WTC11 (cell line): Measurements from ENCODE around the gene MAST4. TPM values are rescaled to one million over a fixed set of nuclear protein-coding genes. Genes with fewer than 3 reads are reported as not detected.

Experiments
- ATAC-seq: fragments of 200-7000 bp; cut with Tn5 transposase; 2 replicates; pipeline ENCODE4 v1.10.0; 2021; ENCODE audit warnings: mild to moderate bottlenecking, moderate library complexity
- CTCF ChIA-PET: fragments of 300-600 bp; sonication (Branson Sonifier 250); formaldehyde crosslinking; loops from one replicate; lab custom pipeline; 2021; ENCODE audit warnings: antibody characterized with exemption; lab: Charles Lee
- POLR2A ChIA-PET: fragments of 350-600 bp; sonication (Branson Sonifier 250); formaldehyde crosslinking; loops from one replicate; lab custom pipeline; 2021; ENCODE audit warnings: antibody characterized with exemption; lab: Charles Lee
- DNase-seq: peaks from one replicate; pipeline ENCODE4 v3.0.0; 2021; ENCODE audit warnings: low spot score
- H3K27ac Mint-ChIP-seq: 2 replicates; pipeline ENCODE4 v1.8.0; 2021; ENCODE audit warnings: mixed read lengths
- H3K27me3 Mint-ChIP-seq: 2 replicates; pipeline ENCODE4 v1.8.0; 2021; ENCODE audit warnings: low read depth, mild to moderate bottlenecking, moderate library complexity, mixed read lengths
- H3K36me3 Mint-ChIP-seq: 2 replicates; pipeline ENCODE4 v1.8.0; 2021; ENCODE audit warnings: mixed read lengths
- H3K4me1 Mint-ChIP-seq: 2 replicates; pipeline ENCODE4 v1.8.0; 2022; ENCODE audit warnings: mixed read lengths
- H3K4me3 Mint-ChIP-seq: 2 replicates; pipeline ENCODE4 v1.8.0; 2021; ENCODE audit warnings: mild to moderate bottlenecking, moderate library complexity, mixed read lengths
- H3K9me3 Mint-ChIP-seq: 2 replicates; pipeline ENCODE4 v1.8.0; 2021; ENCODE audit warnings: mixed read lengths
- ARID4B ChIP-seq: sonication (generic); formaldehyde crosslinking; IDR thresholded peaks from 2 replicates; pipeline ENCODE4 v1.8.0; 2023; ENCODE audit warnings: missing genetic modification reagents, mild to moderate bottlenecking, borderline replicate concordance
- CDX4 ChIP-seq: fragments of 250-450 bp; sonication (Bioruptor Pico); IDR thresholded peaks from 2 replicates; pipeline ENCODE4 v1.9.0; 2021; ENCODE audit warnings: moderate library complexity, mild to moderate bottlenecking, inconsistent platforms, borderline replicate concordance
- CREM ChIP-seq: sonication (generic); formaldehyde crosslinking; IDR thresholded peaks from 2 replicates; pipeline ENCODE4 v1.8.1; 2022; ENCODE audit warnings: mild to moderate bottlenecking, missing genetic modification reagents, moderate library complexity
- E2F4 ChIP-seq: sonication (generic); formaldehyde crosslinking; IDR thresholded peaks from 2 replicates; pipeline ENCODE4 v1.8.1; 2022; ENCODE audit warnings: low read depth, mild to moderate bottlenecking, moderate library complexity, missing genetic modification reagents, borderline replicate concordance
- ETV6 ChIP-seq: sonication (generic); formaldehyde crosslinking; IDR thresholded peaks from 2 replicates; pipeline ENCODE4 v1.8.1; 2022; ENCODE audit warnings: mild to moderate bottlenecking, missing genetic modification reagents
- FOXK1 ChIP-seq: sonication (generic); formaldehyde crosslinking; IDR thresholded peaks from 2 replicates; pipeline ENCODE4 v1.8.0; 2022; ENCODE audit warnings: mild to moderate bottlenecking, moderate library complexity, missing genetic modification reagents
- GTF2I ChIP-seq: fragments of 250-450 bp; sonication (Bioruptor Pico); conservative IDR thresholded peaks from 2 replicates; pipeline ENCODE4 v1.4.0; 2021; ENCODE audit warnings: mild to moderate bottlenecking
- MLX ChIP-seq: sonication (generic); formaldehyde crosslinking; IDR thresholded peaks from 2 replicates; pipeline ENCODE4 v1.8.1; 2023; ENCODE audit warnings: mild to moderate bottlenecking, missing genetic modification reagents, moderate library complexity
- MYBL2 ChIP-seq: sonication (generic); formaldehyde crosslinking; IDR thresholded peaks from 2 replicates; pipeline ENCODE4 v1.8.1; 2023; ENCODE audit warnings: mild to moderate bottlenecking, moderate library complexity, missing genetic modification reagents
- RORB ChIP-seq: fragments of 250-450 bp; sonication (Bioruptor Pico); IDR thresholded peaks from 2 replicates; pipeline ENCODE4 v1.9.0; 2021; ENCODE audit warnings: mild to moderate bottlenecking
- SP1 ChIP-seq: sonication (generic); formaldehyde crosslinking; conservative IDR thresholded peaks from 2 replicates; pipeline ENCODE4 v1.8.1; 2022; ENCODE audit warnings: missing genetic modification reagents
- TEAD4 ChIP-seq: sonication (generic); formaldehyde crosslinking; IDR thresholded peaks from 2 replicates; pipeline ENCODE4 v1.8.0; 2022; ENCODE audit warnings: mild to moderate bottlenecking, missing genetic modification reagents
- TP53 ChIP-seq: sonication (generic); formaldehyde crosslinking; IDR thresholded peaks from 2 replicates; pipeline ENCODE4 v1.8.1; 2023; ENCODE audit warnings: mild to moderate bottlenecking, missing genetic modification reagents
- USF1 ChIP-seq: sonication (generic); formaldehyde crosslinking; IDR thresholded peaks from 2 replicates; pipeline ENCODE4 v1.8.0; 2022; ENCODE audit warnings: mild to moderate bottlenecking, missing genetic modification reagents
- ZNF121 ChIP-seq: sonication (generic); formaldehyde crosslinking; IDR thresholded peaks from 2 replicates; pipeline ENCODE4 v1.8.0; 2023; ENCODE audit warnings: missing genetic modification reagents
- ZNF219 ChIP-seq: sonication (generic); formaldehyde crosslinking; IDR thresholded peaks from 2 replicates; pipeline ENCODE4 v1.8.0; 2023; ENCODE audit warnings: missing genetic modification reagents, mild to moderate bottlenecking, borderline replicate concordance
- ZNF416 ChIP-seq: fragments of 250-450 bp; sonication (Bioruptor Pico); IDR thresholded peaks from 2 replicates; pipeline ENCODE4 v1.9.0; 2021; ENCODE audit warnings: mild to moderate bottlenecking, inconsistent platforms
- total RNA-seq: library from RNA; stranded (reverse); gene quantifications from 3 replicates; pipeline ENCODE4 v1.2.3, GENCODE V29; 2021
- TF ChIP-seq, protein P1 (sequence below): sonication (generic); formaldehyde crosslinking; IDR thresholded peaks from 2 replicates; pipeline ENCODE4 v1.8.1; 2022; ENCODE audit warnings: missing genetic modification reagents, borderline replicate concordance
- TF ChIP-seq, protein P2 (sequence below): sonication (generic); formaldehyde crosslinking; IDR thresholded peaks from 2 replicates; pipeline ENCODE4 v1.8.1; 2023; ENCODE audit warnings: mild to moderate bottlenecking, moderate library complexity, missing genetic modification reagents
- TF ChIP-seq, protein P3 (sequence below): sonication (generic); formaldehyde crosslinking; IDR thresholded peaks from 2 replicates; pipeline ENCODE4 v1.8.0; 2023; ENCODE audit warnings: missing genetic modification reagents

The MAST4 gene
- total RNA-seq, 1 experiment from 2014 or later: 8.0 TPM

DNA sequence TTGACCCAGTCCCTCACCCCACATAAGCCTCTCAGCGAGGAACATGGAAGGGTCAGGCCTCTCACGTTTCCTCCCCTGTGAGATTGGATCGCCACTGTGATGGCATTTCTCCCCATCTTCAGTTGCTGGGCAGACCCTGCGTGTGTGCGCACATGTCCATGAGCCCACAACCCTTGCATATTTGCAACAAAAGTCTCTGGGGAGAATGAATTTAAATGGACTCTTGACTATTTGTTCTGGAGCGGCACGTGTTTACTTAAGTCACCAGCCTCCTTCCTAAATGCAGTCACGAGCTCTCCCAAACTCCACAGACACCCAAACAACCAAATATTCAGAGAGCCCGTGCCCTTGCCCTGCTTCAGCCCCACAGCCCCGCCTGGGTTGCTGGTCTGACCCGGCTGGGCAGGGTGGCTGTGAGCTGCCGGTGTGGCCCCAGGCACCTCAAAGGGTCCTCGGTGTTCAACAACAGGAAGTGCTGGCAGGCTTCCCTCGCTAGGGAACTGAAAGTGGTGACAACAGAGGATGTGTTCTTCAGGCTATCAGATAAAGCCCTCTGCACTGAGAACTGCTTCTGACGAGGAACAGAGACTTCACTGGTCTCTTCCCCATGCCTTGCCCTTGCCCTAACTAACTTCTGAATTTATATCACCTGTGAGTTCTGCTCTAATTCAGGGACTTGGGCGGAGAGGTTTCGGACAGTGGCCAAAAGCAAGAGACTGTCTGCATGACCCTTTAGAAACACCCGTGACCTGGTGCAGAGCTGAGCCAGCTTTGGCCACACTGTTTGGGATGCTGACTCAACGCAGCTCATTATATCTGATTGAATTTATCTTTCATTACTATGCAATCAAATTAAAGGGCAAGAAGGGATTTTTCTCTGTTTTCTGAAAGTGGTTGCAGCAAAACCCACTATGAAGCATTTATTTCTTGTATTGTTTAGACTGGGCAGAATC, 619.6 kb downstream of the MAST4 start (continued):
- TF ChIP-seq ZNF219 (no peak), ZNF416 (CRISPR knock-in tag) (no peak), ZNF121 (CRISPR knock-in tag) (no peak), CREM (CRISPR knock-in tag) (no peak)
- TF ChIP-seq, protein P1, sequence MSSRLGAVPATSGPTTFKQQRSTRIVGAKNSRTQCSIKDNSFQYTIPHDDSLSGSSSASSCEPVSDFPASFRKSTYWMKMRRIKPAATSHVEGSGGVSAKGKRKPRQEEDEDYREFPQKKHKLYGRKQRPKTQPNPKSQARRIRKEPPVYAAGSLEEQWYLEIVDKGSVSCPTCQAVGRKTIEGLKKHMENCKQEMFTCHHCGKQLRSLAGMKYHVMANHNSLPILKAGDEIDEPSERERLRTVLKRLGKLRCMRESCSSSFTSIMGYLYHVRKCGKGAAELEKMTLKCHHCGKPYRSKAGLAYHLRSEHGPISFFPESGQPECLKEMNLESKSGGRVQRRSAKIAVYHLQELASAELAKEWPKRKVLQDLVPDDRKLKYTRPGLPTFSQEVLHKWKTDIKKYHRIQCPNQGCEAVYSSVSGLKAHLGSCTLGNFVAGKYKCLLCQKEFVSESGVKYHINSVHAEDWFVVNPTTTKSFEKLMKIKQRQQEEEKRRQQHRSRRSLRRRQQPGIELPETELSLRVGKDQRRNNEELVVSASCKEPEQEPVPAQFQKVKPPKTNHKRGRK (CRISPR knock-in tag): no peak
- TF ChIP-seq, protein P2, sequence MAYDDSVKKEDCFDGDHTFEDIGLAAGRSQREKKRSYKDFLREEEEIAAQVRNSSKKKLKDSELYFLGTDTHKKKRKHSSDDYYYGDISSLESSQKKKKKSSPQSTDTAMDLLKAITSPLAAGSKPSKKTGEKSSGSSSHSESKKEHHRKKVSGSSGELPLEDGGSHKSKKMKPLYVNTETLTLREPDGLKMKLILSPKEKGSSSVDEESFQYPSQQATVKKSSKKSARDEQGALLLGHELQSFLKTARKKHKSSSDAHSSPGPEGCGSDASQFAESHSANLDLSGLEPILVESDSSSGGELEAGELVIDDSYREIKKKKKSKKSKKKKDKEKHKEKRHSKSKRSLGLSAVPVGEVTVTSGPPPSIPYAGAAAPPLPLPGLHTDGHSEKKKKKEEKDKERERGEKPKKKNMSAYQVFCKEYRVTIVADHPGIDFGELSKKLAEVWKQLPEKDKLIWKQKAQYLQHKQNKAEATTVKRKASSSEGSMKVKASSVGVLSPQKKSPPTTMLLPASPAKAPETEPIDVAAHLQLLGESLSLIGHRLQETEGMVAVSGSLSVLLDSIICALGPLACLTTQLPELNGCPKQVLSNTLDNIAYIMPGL (CRISPR knock-in tag): no peak

GRCh38 chr5:67216564-67216963, 620.4 kb downstream of the MAST4 start:
- H3K27me3 Mint-ChIP-seq: no peaks in the 10 kb centered on the region; the same call in 1 of the 2 replicates
- ChIA-PET CTCF (no interaction called here), POLR2A (interaction anchor here (0.6 kb wide), 1 partner anchor 174 kb away, joined by 3 read pairs; no protein-coding TSS in a partner anchor)
- H3K27ac Mint-ChIP-seq: no peak overlapping the region
- no peaks in the 10 kb centered on the region; the same call in 1 of the 2 replicates for H3K4me1 Mint-ChIP-seq
- no peak for DNase-seq
- no peaks in the 10 kb centered on the region for H3K36me3 Mint-ChIP-seq
- no peak for ATAC-seq
- no peak overlapping the region for H3K4me3 Mint-ChIP-seq
- no peaks in the 10 kb centered on the region for H3K9me3 Mint-ChIP-seq
- TF ChIP-seq MLX (CRISPR knock-in tag) (no peak), GTF2I (CRISPR knock-in tag) (no peak), CREM (CRISPR knock-in tag) (no peak), ETV6 (no peak), TEAD4 (CRISPR knock-in tag) (no peak), SP1 (CRISPR knock-in tag) (no peak), E2F4 (no peak), RORB (CRISPR knock-in tag) (no peak), CDX4 (CRISPR knock-in tag) (no peak), USF1 (CRISPR knock-in tag) (no peak), TP53 (CRISPR knock-in tag) (no peak), FOXK1 (CRISPR knock-in tag) (no peak), ARID4B (no peak), MYBL2 (CRISPR knock-in tag) (no peak)
- TF ChIP-seq, protein P3, sequence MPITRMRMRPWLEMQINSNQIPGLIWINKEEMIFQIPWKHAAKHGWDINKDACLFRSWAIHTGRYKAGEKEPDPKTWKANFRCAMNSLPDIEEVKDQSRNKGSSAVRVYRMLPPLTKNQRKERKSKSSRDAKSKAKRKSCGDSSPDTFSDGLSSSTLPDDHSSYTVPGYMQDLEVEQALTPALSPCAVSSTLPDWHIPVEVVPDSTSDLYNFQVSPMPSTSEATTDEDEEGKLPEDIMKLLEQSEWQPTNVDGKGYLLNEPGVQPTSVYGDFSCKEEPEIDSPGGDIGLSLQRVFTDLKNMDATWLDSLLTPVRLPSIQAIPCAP (CRISPR knock-in tag): no peak
